ENCODE data around the gene USF2.
A peak's percentile ranks its signal among the peaks of the same experiment; 100 is the strongest.

USF2 gene

GRCh38 chr19:35256566-35256965 lies 12.2 kb upstream of the USF2 start:
- Histone ChIP-seq H3K4me1 (ENCODE audit: control insufficient read depth in 1 of 2, insufficient read depth in 2 of 2, low read length in 2 of 2) (peaks cover 0 to 6% of the 10 kb centered on the region in 2 donors), H3K9me3 (ENCODE audit: control insufficient read depth in 1 of 2, low read length in 2 of 2) (no peaks in the 10 kb centered on the region), H3K9ac (ENCODE audit: low read depth in 1 of 2, low read length in 2 of 2) (no peak overlapping the region), H3K27me3 (ENCODE audit: control insufficient read depth in 1 of 2, insufficient read depth in 2 of 2, low read length in 2 of 2) (no peaks in the 10 kb centered on the region), H3K27ac (ENCODE audit: low read depth, low read length) (no peak overlapping the region), H3K4me3 (ENCODE audit: low read depth in 1 of 2, low read length in 2 of 2) (no peak overlapping the region), H3K36me3 (ENCODE audit: control insufficient read depth in 1 of 2, insufficient read depth in 2 of 2, low read length in 2 of 2) (peaks cover 0 to 53% of the 10 kb centered on the region in 2 donors)

GRCh38 chr19:35257113-35257461 lies 11.7 kb upstream of the USF2 start:
- H3K36me3 ChIP-seq (ENCODE audit: control insufficient read depth in 1 of 2, insufficient read depth in 2 of 2, low read length in 2 of 2) = peaks cover 0 to 52% of the 10 kb centered on the region in 2 donors
- no peak overlapping the region for H3K27ac ChIP-seq (ENCODE audit: low read depth, low read length)
- H3K4me1 ChIP-seq (ENCODE audit: control insufficient read depth in 1 of 2, insufficient read depth in 2 of 2, low read length in 2 of 2) = peaks cover 0 to 6% of the 10 kb centered on the region in 2 donors
- no peaks in the 10 kb centered on the region for H3K9me3 ChIP-seq (ENCODE audit: control insufficient read depth in 1 of 2, low read length in 2 of 2)
- H3K27me3 ChIP-seq (ENCODE audit: control insufficient read depth in 1 of 2, insufficient read depth in 2 of 2, low read length in 2 of 2) = no peaks in the 10 kb centered on the region
- H3K4me3 ChIP-seq (ENCODE audit: low read depth in 1 of 2, low read length in 2 of 2) = no peak overlapping the region
- H3K9ac ChIP-seq (ENCODE audit: low read depth in 1 of 2, low read length in 2 of 2) = no peak overlapping the region

GRCh38 chr19:35260694-35261304 lies 8.0 kb upstream of the USF2 start:
- Histone ChIP-seq H3K36me3 (ENCODE audit: control insufficient read depth in 1 of 2, insufficient read depth in 2 of 2, low read length in 2 of 2) (peaks cover 0 to 56% of the 10 kb centered on the region in 2 donors), H3K27ac (ENCODE audit: low read depth, low read length) (no peak overlapping the region), H3K4me1 (ENCODE audit: control insufficient read depth in 1 of 2, insufficient read depth in 2 of 2, low read length in 2 of 2) (no peaks in the 10 kb centered on the region), H3K9me3 (ENCODE audit: control insufficient read depth in 1 of 2, low read length in 2 of 2) (no peaks in the 10 kb centered on the region), H3K27me3 (ENCODE audit: control insufficient read depth in 1 of 2, insufficient read depth in 2 of 2, low read length in 2 of 2) (no peaks in the 10 kb centered on the region), H3K4me3 (ENCODE audit: low read depth in 1 of 2, low read length in 2 of 2) (no peak overlapping the region), H3K9ac (ENCODE audit: low read depth in 1 of 2, low read length in 2 of 2) (no peak overlapping the region)

GRCh38 chr19:35261356-35262100 lies 7.2 kb upstream of the USF2 start:
- Histone ChIP-seq H3K27me3 (ENCODE audit: control insufficient read depth in 1 of 2, insufficient read depth in 2 of 2, low read length in 2 of 2) (no peaks in the 10 kb centered on the region), H3K9me3 (ENCODE audit: control insufficient read depth in 1 of 2, low read length in 2 of 2) (no peaks in the 10 kb centered on the region), H3K4me1 (ENCODE audit: control insufficient read depth in 1 of 2, insufficient read depth in 2 of 2, low read length in 2 of 2) (peaks cover under 1 to 3% of the 10 kb centered on the region in 2 donors), H3K36me3 (ENCODE audit: control insufficient read depth in 1 of 2, insufficient read depth in 2 of 2, low read length in 2 of 2) (peaks cover 0 to 61% of the 10 kb centered on the region in 2 donors), H3K9ac (ENCODE audit: low read depth in 1 of 2, low read length in 2 of 2) (no peak overlapping the region), H3K4me3 (ENCODE audit: low read depth in 1 of 2, low read length in 2 of 2) (no peak overlapping the region), H3K27ac (ENCODE audit: low read depth, low read length) (no peak overlapping the region)

GRCh38 chr19:35262101-35262761 lies 6.5 kb upstream of the USF2 start:
- Histone ChIP-seq H3K27ac (ENCODE audit: low read depth, low read length) (no peak overlapping the region), H3K9ac (ENCODE audit: low read depth in 1 of 2, low read length in 2 of 2) (no peak overlapping the region), H3K36me3 (ENCODE audit: control insufficient read depth in 1 of 2, insufficient read depth in 2 of 2, low read length in 2 of 2) (peaks cover 0 to 59% of the 10 kb centered on the region in 2 donors), H3K9me3 (ENCODE audit: control insufficient read depth in 1 of 2, low read length in 2 of 2) (no peaks in the 10 kb centered on the region), H3K4me3 (ENCODE audit: low read depth in 1 of 2, low read length in 2 of 2) (no peak overlapping the region), H3K27me3 (ENCODE audit: control insufficient read depth in 1 of 2, insufficient read depth in 2 of 2, low read length in 2 of 2) (no peaks in the 10 kb centered on the region), H3K4me1 (ENCODE audit: control insufficient read depth in 1 of 2, insufficient read depth in 2 of 2, low read length in 2 of 2) (peaks cover 5 to 10% of the 10 kb centered on the region in 2 donors)

GRCh38 chr19:35264268-35265125 lies 4.3 kb upstream of the USF2 start:
- peaks cover 5 to 11% of the 10 kb centered on the region in 2 donors for H3K4me1 ChIP-seq (ENCODE audit: control insufficient read depth in 1 of 2, insufficient read depth in 2 of 2, low read length in 2 of 2)
- H3K27ac ChIP-seq (ENCODE audit: low read depth, low read length) = no peak overlapping the region
- no peak overlapping the region for H3K9ac ChIP-seq (ENCODE audit: low read depth in 1 of 2, low read length in 2 of 2)
- peaks cover 0 to 47% of the 10 kb centered on the region in 2 donors for H3K36me3 ChIP-seq (ENCODE audit: control insufficient read depth in 1 of 2, insufficient read depth in 2 of 2, low read length in 2 of 2)
- H3K4me3 ChIP-seq (ENCODE audit: low read depth in 1 of 2, low read length in 2 of 2) = no peak overlapping the region
- no peaks in the 10 kb centered on the region for H3K9me3 ChIP-seq (ENCODE audit: control insufficient read depth in 1 of 2, low read length in 2 of 2)
- H3K27me3 ChIP-seq (ENCODE audit: control insufficient read depth in 1 of 2, insufficient read depth in 2 of 2, low read length in 2 of 2) = no peaks in the 10 kb centered on the region

GRCh38 chr19:35265126-35265899 lies 3.4 kb upstream of the USF2 start:
- no peaks in the 10 kb centered on the region for H3K27me3 ChIP-seq (ENCODE audit: control insufficient read depth in 1 of 2, insufficient read depth in 2 of 2, low read length in 2 of 2)
- peaks cover 11 to 18% of the 10 kb centered on the region in 2 donors for H3K4me1 ChIP-seq (ENCODE audit: control insufficient read depth in 1 of 2, insufficient read depth in 2 of 2, low read length in 2 of 2)
- H3K9ac ChIP-seq (ENCODE audit: low read depth in 1 of 2, low read length in 2 of 2) = no peak overlapping the region
- no peak overlapping the region for H3K27ac ChIP-seq (ENCODE audit: low read depth, low read length)
- no peak overlapping the region for H3K4me3 ChIP-seq (ENCODE audit: low read depth in 1 of 2, low read length in 2 of 2)
- no peaks in the 10 kb centered on the region for H3K9me3 ChIP-seq (ENCODE audit: control insufficient read depth in 1 of 2, low read length in 2 of 2)
- H3K36me3 ChIP-seq (ENCODE audit: control insufficient read depth in 1 of 2, insufficient read depth in 2 of 2, low read length in 2 of 2) = peaks cover 0 to 45% of the 10 kb centered on the region in 2 donors

GRCh38 chr19:35265900-35266519 lies 2.8 kb upstream of the USF2 start:
- Histone ChIP-seq H3K27me3 (ENCODE audit: control insufficient read depth in 1 of 2, insufficient read depth in 2 of 2, low read length in 2 of 2) (no peaks in the 10 kb centered on the region), H3K9ac (ENCODE audit: low read depth in 1 of 2, low read length in 2 of 2) (no peak overlapping the region), H3K27ac (ENCODE audit: low read depth, low read length) (no peak overlapping the region), H3K36me3 (ENCODE audit: control insufficient read depth in 1 of 2, insufficient read depth in 2 of 2, low read length in 2 of 2) (peaks cover 1 to 46% of the 10 kb centered on the region in 2 donors), H3K4me3 (ENCODE audit: low read depth in 1 of 2, low read length in 2 of 2) (peak overlapping the region in 1 of 2 donors; percentile 73), H3K9me3 (ENCODE audit: control insufficient read depth in 1 of 2, low read length in 2 of 2) (no peaks in the 10 kb centered on the region), H3K4me1 (ENCODE audit: control insufficient read depth in 1 of 2, insufficient read depth in 2 of 2, low read length in 2 of 2) (peaks cover 11 to 22% of the 10 kb centered on the region in 2 donors)

All from duodenal mucosa (tissue), 2 donors.